LoVo (cell line): ENCODE results near the gene ZFP36L1.

ENCODE experiments used
- DNase-seq: peaks from one replicate; pipeline ENCODE4 v3.0.0-alpha.2; 2016; ENCODE audit warnings: low spot score

Gene ZFP36L1

DNA sequence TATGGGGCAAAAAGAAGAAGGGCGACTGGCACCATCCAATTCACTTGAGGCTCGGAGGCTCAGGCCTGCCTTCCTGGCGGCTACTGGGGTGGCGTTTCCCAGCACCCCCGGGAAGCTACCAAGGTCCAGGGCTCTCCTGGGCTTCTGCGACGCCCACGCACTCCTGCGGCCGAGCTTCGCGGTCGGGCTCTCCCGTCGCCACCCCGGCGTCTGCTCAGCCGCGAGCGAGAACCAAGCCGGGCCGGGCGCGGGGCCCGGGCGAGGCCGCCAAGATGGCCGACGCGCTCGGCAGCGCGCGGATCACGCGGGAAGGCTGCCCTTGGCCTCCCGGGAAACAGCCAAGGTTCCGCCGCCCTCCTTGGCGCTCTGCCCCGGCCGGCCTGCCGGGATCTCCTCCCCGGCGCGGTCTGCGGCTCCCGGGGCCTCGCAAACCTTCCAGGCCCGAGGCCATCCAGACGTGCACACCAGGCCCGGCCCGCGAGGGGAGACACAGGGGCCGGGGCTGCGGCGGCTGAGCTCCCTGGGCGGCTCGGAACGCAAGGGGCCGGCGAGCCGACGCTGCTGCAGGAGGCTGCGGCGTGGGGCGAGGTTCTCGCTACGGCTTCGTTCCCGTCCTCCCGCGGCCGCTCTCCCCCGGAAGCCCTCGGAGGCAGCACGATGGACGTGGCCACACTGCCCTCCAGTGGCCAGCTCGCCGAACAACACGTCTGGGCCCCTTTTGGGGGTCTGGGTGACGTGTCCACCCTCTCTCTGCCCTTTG is 23.5 kb upstream of the ZFP36L1 start:
- peak; percentile 83 for DNase-seq

DNA sequence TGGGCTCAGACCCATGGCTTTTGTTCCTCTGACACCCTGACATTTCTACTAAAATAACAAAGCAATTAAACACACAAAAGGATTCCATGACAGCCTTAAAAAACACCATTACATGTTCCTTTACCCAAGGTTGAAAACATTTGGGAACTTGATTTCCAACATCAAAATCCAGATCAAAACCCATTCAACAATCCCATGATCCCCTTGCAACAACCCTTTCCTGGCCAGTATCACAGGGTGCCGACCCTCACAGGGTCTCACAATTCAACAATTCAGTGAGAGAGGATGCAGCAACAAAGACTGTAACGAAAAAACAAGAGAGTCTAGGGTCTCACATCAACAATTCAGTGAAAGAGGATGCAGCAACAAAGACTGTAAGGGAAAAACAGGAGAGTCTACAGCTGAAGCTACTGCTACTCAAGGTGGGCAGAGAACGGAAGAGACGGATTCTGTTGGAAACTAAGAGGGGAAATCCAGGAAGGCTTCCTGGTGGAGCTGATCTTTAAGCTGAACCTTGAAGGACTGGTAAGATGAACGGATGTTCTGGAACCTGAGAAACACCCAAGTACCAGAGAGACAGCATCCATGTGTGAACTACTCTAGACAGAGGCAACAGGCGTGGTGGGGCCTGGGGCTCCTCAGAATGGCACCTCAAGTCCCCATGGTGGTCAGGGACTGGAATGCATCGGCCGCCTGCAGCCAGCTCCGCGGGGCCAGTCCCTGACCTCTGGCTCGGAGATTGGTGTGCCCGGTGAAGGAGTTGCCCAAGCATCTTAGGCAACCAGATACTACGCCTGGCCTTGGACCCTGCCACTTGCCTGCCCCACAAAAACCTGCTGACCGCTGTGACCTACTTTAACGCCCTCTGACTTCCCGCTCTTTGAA is 22.7 kb upstream of the ZFP36L1 start:
- no peak for DNase-seq

DNA sequence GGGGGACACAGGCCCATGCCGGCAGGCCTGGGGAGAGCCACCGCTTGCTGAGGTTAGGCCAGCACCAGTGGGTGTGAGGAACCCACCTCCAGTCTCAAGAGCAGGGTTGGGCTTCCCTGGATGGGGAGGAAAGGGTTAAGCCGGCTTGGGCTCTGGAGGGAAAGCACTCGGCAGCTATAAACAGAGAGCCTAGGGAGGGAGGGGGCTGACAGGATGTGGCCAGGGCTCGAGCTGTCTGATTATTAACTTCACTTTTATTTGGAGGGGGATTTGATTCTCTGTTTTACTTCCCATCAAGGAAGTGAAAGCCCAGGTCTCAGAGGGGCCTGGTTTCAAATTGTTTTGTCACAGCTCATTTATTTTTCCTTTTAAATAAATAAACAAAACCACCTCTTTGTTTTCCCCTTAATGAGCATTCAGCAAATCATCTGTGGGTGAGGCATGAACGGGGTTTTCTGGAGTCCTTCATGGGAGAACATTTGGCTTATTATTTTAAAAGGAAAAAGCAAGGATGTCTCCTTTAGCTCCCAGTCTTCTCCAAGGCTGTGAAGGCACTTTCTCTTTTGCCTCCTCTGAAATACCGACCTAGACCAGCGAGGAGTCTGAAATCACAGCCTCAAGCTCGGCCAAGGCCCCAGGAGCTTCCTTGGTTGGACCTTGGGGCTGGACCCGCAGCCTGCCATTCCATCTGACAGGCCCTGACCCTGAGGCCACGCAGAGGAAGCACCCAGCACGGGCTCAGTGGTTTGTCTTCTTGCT is 21.9 kb upstream of the ZFP36L1 start:
- DNase-seq = peak; percentile 53

DNA sequence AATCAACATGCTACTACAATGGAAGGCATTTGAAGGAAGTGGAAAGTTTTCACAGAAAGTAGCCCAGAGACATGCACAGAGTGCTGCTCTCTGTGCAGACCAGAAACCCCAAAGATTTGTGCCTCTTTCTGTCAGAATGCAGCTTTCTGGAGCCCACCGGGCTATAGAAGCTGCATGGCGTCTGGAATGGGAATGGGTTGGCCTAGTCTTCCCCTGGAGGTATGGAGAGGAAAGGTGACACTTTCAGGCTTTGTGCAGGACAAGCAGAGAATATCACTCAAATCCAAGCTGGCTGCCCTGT is 21.3 kb upstream of the ZFP36L1 start:
- DNase-seq = no peak

DNA sequence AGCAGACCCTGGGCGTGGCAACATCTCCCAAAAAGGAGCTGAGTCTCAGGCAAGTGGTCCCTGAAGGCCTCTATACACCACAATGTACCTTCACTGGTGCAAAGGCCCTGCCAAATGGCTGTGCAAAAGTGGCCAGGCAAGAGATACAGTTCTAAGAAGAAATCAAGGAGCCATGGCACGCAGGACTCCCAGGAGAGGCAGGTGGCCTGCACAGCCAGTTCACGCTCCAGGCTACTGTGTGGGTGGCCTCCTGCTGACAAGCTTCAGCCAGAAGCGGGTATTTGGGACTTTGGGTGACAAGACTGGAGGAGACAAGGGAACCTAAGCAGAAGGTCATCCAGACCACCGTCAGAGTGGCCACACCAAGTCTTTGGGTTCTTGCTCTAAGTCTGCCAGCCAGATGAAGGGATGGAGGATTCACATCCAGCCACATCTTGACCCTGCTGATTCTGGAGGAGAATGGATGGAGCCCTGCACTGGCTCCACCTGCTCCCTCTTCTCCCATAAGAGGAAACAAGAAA is 20.5 kb upstream of the ZFP36L1 start:
- no peak for DNase-seq

DNA sequence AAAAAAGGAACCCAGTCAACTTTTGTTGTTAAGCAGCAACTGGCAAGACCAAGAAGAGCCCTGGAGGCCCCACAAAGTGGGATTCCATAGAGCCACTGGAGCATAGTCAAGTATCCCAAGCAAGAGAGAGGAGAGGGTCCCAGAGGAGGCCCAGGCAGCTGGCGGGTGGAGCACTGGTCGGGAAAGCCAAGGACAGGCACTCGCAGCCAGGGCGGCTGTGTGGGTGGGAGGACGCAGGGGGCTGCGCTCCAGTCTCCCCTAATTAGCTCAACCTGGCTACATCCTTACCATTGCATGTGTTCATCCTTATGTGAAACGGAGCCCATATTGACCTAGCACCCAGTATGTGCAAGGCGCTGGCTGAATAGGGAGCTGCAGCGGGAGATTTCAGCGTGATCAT is 18.3 kb upstream of the ZFP36L1 start:
- DNase-seq = no peak

DNA sequence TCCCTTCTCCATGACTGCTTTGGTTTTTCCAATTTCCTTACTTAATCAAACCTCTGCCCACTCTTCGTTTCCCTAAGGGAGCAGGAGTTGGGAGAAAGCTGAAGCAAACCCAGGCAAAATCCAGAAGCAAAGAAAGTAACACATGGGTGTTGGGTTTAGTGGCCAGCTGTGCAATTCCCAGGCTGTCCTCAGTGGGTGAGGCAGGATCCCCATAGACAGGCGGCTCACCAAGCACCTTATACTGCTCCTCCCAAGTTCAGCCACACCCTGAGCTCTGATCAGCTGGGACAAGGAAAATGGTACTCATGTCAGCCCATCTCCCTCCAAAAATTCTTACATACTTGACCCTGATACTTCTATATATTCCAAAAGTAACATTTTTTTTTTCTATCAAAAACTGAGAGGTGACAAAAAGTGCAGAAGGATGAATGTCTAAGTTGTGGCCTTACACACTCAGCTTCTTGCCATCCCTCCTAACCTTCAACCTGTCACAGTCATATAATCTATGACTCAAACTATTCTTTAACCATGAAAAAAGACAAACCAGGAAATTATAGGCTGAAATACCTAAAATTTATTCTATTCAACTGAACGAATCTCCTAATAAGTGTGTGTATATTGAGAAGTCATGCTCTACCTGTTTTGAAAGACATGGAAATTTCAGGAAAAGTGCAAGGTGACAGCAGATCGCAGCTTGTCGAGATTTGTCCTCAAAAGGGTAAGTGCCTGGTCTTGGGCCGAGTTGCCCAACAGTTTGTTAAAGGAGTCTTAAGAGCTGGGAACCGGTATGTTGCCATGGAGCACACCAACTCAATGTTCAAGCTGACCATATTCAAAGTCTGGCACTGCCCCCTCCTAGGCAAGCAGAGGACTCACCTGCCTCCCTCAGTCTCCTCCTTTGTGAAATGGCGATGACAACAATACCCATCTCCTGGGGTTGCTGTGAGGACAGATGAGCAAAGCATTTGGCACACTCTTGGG is 17.6 kb upstream of the ZFP36L1 start:
- DNase-seq = no peak

DNA sequence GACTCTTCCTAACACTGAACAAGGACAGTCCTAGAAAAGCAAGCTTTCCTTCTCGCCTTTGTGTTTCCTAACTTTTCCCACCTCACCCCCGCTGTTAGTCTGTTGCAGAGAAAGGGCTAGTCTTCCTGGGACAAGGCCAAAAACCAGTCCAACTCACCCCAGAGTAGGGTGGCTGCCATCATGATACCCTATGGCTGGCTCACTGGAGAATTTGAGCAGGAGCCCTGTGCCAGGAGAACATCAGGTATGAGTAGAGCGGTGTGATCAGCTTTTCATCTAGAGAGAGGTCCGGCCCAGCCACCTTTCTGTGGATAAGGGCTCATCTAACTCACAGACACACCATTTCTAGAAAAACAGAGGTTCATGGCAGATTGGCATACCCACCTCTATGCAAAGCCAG is 16.7 kb upstream of the ZFP36L1 start:
- DNase-seq = no peak

DNA sequence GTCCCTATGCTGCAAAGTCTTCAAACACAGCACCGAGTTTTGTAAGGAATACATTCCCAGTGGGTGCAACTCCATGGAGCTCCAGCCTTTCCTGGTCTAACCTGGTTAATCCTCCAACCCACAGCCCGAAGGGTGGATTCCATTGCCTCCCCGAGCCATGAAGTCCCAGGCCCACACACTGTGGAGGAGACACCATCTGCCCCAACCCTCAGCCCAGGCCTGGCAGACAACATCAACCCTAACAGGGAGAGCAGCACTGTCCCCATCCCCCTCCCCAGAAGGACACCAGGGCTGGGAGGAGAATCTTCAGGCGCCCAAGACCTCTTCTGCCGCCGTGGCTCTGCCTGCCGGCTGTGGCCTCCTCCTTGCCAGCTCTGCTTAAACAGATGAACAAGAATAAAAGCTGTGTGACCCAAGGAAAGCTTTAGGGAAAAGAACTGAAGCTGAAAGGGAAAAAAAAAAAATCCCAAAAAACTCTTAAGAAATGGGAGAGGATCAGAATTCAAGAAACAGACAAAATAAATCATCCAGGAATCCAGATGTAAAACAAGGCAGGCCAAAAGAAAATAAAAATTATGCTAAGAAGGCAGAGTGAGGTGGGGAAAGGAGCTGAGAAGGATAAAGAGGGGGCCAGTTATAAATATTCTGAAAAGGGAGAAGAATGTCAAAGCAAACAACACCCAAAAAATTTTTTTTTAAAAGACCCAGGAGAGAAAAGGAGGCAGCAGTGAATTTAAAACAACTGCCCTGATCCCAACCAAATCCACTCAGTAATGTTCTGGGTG is 16.0 kb upstream of the ZFP36L1 start:
- DNase-seq = no peak

DNA sequence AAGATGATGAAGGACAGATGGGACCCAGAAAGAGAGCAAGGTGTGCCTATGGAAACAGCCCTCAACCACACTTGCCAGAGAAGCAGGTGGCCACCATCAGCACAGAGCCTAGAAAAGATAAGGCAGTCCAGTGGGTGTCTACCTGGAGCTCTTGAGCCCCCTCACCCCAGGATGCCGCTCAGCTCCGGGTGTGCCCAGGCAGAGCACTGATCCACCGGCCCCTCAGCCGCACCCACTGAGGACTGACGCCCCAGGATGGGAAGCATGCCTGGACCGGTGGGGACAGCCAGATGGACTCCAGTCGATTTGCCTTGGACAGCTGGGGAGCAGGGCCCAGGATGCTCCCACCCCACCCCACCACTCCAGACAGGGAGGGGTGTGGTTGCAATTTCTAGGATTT is 15.1 kb upstream of the ZFP36L1 start:
- no peak for DNase-seq

DNA sequence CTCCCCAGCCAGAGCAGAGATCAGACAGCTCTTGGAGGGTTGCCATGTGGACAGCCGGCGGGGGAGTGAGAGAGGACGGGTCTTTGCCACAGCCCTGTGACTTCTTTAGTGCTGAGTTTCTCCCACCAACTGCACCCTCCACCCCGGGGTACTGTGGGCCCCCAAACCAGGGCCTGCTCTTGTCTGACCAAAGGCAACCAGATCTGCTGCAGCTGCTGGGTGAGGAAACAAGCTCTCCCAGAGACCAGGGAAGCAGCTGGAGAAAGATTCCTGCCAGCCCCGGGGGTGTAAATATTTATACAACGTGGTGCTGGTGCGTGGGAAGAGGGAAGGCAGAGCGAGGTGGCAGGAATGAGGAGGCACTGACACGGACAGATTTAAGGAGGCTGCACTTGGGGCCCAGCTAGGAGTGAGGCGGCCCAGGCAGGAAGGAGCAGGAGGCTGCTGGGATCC is 14.3 kb upstream of the ZFP36L1 start:
- DNase-seq = no peak

DNA sequence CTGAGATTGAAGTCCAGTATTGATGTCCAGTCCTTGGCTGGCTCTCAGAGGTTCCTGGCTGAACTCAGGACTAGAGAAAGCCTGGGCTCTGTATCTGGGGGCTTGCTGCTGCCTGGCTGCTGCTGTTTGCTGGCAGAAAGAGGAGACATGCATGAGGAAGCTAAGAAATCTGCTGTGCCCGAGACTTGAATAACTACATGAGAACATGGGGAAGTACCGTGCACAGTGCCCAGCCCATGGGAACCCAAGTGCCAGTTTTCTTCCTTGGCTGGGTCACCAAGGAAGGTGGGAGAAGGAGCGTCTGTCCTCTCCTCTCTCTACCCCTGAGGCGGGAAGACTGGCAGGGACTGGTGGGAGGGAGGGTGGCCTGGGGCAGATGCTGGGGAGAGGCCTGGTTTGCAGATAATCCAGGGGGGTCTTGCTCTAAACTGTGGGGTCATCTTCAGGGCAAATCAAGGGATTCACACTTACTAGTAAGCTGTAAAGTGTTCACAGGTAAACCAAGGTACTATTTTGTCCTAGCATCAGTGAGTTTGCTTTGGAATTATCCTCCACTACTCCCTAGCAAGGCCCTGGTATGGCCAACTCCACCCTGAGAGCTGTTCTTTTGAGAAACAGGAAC is 13.8 kb upstream of the ZFP36L1 start:
- DNase-seq = no peak

DNA sequence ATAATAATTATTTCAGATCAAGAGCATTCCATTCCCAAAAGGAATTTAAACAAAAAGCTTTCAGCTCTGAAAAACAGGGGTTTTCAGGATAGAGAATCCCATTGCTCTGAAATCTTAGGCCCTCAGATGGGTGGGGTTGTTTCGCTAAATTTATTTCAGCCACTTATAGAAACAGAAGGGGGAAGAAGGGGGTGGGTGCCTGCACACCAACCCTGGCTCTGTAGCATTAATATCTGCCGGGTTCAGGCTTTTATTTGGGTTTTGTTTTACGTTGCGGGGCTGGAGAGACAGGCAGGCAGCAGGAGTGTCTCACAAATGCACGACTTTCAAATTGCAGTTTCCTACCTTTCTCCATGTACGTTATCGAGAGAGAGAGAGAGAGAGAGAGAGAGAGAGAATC is 12.5 kb upstream of the ZFP36L1 start:
- no peak for DNase-seq

DNA sequence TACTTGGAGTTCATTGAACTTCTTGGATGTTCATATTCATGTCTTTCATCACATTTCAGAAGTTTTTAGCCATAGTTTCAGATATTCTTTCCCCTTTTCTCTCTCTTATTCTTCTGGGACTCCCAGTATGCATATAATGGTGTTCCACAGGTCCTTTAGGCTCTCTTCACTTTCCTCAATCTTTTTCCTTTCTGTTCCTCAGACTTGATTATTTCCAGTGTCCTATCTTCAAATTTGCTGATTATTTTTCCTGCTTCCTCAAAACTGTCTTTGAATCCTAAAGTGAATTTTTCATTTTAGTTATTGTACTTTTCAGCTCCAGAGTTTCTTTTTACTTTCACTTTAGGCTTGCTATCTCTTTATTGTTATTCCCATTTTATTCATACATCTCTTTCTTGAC is 8.8 kb upstream of the ZFP36L1 start:
- DNase-seq = no peak

DNA sequence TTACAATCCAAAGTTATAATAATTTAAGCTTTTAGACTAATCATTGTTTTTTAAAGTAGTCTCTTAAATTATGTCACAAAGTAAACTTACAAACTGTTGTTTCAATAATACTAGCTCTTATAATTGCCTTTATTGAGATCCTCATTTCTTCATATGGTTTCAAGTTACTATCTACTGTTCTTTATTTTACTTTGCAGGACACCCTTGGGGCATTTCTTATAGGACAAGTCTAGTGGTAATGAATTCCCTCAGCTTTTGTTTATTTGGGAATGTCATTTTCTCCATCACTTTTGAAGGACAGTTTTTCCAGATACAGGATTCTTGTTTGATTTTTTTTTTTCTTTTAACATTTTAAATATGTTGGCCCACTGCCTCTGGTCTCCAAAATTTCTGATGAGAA is 8.1 kb upstream of the ZFP36L1 start:
- DNase-seq = no peak

DNA sequence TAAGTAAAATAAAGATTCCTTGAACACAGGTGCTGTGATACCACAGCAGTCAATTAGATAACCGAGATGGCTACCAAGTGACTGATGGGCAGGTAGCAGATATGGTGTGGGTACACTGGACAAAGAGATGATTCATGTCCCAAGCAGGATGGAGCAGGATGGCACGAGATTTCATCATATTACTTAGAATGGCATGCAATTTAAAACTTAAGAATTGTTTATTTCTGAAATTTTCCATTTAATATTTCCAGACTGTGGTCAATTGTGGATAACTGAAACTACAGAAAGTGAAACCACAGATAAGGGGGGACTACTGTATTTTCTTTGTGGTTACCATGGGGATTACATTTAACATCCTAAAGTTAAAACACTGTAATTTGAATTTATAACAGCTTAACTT is 7.5 kb upstream of the ZFP36L1 start:
- DNase-seq = no peak

DNA sequence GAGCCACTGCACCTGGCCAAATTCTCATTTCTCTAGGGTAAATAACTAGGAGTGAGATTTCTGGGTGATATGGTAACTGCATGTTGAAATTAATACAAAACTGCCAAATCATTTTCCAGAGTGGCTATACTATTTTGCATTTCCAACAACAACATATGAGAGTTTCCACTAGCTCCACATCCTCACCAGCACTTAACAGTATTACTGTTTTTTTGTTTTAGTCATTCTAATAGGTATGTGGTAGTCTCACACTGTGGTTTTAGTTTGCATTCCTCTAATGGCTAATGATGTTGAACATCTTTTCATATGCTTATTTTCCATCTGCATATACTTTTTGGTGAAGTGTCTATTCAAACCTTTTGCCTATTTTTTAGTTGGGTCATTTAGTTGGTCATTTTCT is 5.8 kb upstream of the ZFP36L1 start:
- no peak for DNase-seq

DNA sequence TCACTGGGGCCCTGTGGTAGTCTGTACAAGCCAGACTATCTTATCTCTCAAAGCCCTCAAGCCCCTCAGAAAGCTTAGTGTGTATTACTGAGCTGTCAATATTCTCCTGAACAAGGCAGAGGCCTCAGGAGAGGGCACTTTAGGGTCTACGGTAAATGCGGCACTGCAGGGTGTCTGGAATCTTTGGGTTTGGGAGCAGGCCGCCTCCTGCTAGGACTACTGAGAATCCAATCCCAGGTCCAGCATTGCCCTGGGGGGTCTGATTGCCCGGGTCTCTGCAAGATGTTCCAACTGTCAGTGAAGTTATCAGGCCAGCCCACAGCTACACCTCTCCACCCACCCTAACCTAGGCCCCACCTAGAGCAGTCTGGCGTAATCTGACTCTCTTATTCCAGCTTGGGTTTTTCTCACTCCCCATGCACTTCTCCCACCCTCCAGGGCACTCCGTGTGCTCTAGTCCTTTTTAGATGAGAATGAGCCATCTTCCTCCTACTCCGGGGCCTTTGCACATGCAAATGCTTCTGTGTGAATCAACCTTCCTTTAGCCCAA is 4.3 kb upstream of the ZFP36L1 start:
- DNase-seq = no peak

DNA sequence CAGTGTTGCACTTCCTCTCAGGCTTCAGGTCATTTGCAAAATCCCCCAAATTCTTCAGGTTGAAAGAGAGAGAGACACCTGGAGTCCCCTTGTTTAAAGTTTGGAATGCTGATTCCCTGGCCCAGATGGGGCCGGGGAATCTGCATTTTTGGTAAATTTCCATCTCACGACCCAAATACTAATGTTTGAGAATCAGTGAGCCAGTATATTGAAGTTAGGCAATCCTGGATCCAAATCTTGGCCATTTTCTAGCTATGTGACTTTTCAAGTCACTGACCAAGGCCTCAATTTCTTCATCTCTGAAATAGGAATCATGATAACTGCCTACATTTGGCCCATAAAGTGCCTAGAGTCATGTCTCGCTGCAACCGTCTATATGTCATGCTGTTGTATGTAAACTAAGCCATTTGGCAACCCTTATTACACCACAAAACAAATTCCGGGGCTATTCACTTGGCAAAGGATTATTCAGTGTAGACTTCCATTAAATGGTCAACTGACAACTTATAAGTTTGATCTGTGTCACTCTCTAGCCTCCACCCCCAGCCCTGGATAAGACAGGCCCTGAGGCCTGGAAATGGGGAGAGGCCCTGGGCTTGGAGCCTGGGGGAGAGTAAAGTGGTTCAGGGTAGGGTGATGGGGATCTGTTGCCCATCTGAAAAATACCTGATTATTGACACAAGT is 3.7 kb upstream of the ZFP36L1 start:
- no peak for DNase-seq
